ENCODE data around the gene EEFSEC. TPM values are rescaled to one million over a fixed set of nuclear protein-coding genes. Genes with fewer than 3 reads are reported as not detected.

Gene EEFSEC
- total and polyA plus RNA-seq, 5 donors from 2014 or later: 16.9 to 21.9 (median 18.5) TPM

- H3K9me3 Mint-ChIP-seq: peaks cover 0 to 2% (median 0%) of the 10 kb centered on the region in 7 donors
- peaks cover 18% of the 10 kb centered on the region for H3K36me3 ChIP-seq (ENCODE audit: control insufficient read depth, insufficient read depth, low read length)
- no peaks in the 10 kb centered on the region for H3K27me3 Mint-ChIP-seq
- ATAC-seq (ENCODE audit: low read depth in 2 of 2): no peak
- peak overlapping the region in 1 of 4 donors; percentile 19 for H3K4me3 Mint-ChIP-seq
- H3K27me3 ChIP-seq (ENCODE audit: control insufficient read depth, insufficient read depth, low read length): no peaks in the 10 kb centered on the region
- no peak overlapping the region for H3K4me3 ChIP-seq (ENCODE audit: low read depth, low read length)
- no peak for DNase-seq
- no peak overlapping the region for H3K27ac Mint-ChIP-seq
- H3K4me1 Mint-ChIP-seq: peaks cover 0 to 4% (median under 1%) of the 10 kb centered on the region in 4 donors
- H3K4me1 ChIP-seq (ENCODE audit: control insufficient read depth, insufficient read depth, low read length, poor library complexity, severe bottlenecking): no peaks in the 10 kb centered on the region
- H3K27ac ChIP-seq (ENCODE audit: insufficient read depth, low read length, poor library complexity, severe bottlenecking): no peak overlapping the region
- H3K9me3 ChIP-seq (ENCODE audit: control insufficient read depth in 2 of 2, low read length in 2 of 2): no peaks in the 10 kb centered on the region
- H3K36me3 Mint-ChIP-seq: peaks cover 32% of the 10 kb centered on the region
Observed at GRCh38 chr3:128354788-128355542, 201.7 kb downstream of the EEFSEC start.

- Histone ChIP-seq H3K9me3 (ENCODE audit: control insufficient read depth in 2 of 2, low read length in 2 of 2) (no peaks in the 10 kb centered on the region), H3K27me3 (ENCODE audit: control insufficient read depth, insufficient read depth, low read length) (no peaks in the 10 kb centered on the region), H3K4me3 (ENCODE audit: low read depth, low read length) (no peak overlapping the region), H3K4me1 (ENCODE audit: control insufficient read depth, insufficient read depth, low read length, poor library complexity, severe bottlenecking) (no peaks in the 10 kb centered on the region), H3K36me3 (ENCODE audit: control insufficient read depth, insufficient read depth, low read length) (peaks cover 15% of the 10 kb centered on the region), H3K27ac (ENCODE audit: insufficient read depth, low read length, poor library complexity, severe bottlenecking) (no peak overlapping the region)
- H3K4me1 Mint-ChIP-seq: peaks cover 0 to 4% (median under 1%) of the 10 kb centered on the region in 4 donors
- no peak for DNase-seq
- no peak for ATAC-seq (ENCODE audit: low read depth in 2 of 2)
- H3K9me3 Mint-ChIP-seq: peaks cover 0 to 2% (median 0%) of the 10 kb centered on the region in 7 donors
- H3K4me3 Mint-ChIP-seq: no peak overlapping the region
- H3K27me3 Mint-ChIP-seq: no peaks in the 10 kb centered on the region
- peak overlapping the region in 2 of 3 donors; percentile 0 to 89 for H3K27ac Mint-ChIP-seq
- H3K36me3 Mint-ChIP-seq: peaks cover 31% of the 10 kb centered on the region
Observed at GRCh38 chr3:128355543-128355919, 202.2 kb downstream of the EEFSEC start.

- Histone ChIP-seq H3K27me3 (ENCODE audit: control insufficient read depth, insufficient read depth, low read length) (no peaks in the 10 kb centered on the region), H3K4me3 (ENCODE audit: low read depth, low read length) (no peak overlapping the region), H3K4me1 (ENCODE audit: control insufficient read depth, insufficient read depth, low read length, poor library complexity, severe bottlenecking) (no peaks in the 10 kb centered on the region), H3K36me3 (ENCODE audit: control insufficient read depth, insufficient read depth, low read length) (peaks cover 10% of the 10 kb centered on the region), H3K27ac (ENCODE audit: insufficient read depth, low read length, poor library complexity, severe bottlenecking) (no peak overlapping the region), H3K9me3 (ENCODE audit: control insufficient read depth in 2 of 2, low read length in 2 of 2) (no peaks in the 10 kb centered on the region)
- no peak for DNase-seq
- H3K27ac Mint-ChIP-seq: no peak overlapping the region
- peaks cover 0 to 2% (median 0%) of the 10 kb centered on the region in 7 donors for H3K9me3 Mint-ChIP-seq
- H3K4me1 Mint-ChIP-seq: peaks cover 0 to 4% (median under 1%) of the 10 kb centered on the region in 4 donors
- H3K27me3 Mint-ChIP-seq: no peaks in the 10 kb centered on the region
- no peak for ATAC-seq (ENCODE audit: low read depth in 2 of 2)
- H3K36me3 Mint-ChIP-seq: peaks cover 18% of the 10 kb centered on the region
- H3K4me3 Mint-ChIP-seq: no peak overlapping the region
Observed at GRCh38 chr3:128356822-128357221, 203.5 kb downstream of the EEFSEC start.

GRCh38 chr3:128357538-128357937, 204.3 kb downstream of the EEFSEC start:
- no peaks in the 10 kb centered on the region for H3K4me1 ChIP-seq (ENCODE audit: control insufficient read depth, insufficient read depth, low read length, poor library complexity, severe bottlenecking)
- Mint-ChIP-seq H3K27me3 (no peaks in the 10 kb centered on the region), H3K9me3 (peaks cover 0 to 2% (median 0%) of the 10 kb centered on the region in 7 donors), H3K4me1 (peaks cover 0 to 4% (median 0%) of the 10 kb centered on the region in 4 donors), H3K36me3 (peaks cover 19% of the 10 kb centered on the region), H3K4me3 (no peak overlapping the region), H3K27ac (no peak overlapping the region)
- H3K27ac ChIP-seq (ENCODE audit: insufficient read depth, low read length, poor library complexity, severe bottlenecking): no peak overlapping the region
- no peaks in the 10 kb centered on the region for H3K9me3 ChIP-seq (ENCODE audit: control insufficient read depth in 2 of 2, low read length in 2 of 2)
- no peaks in the 10 kb centered on the region for H3K27me3 ChIP-seq (ENCODE audit: control insufficient read depth, insufficient read depth, low read length)
- no peak overlapping the region for H3K4me3 ChIP-seq (ENCODE audit: low read depth, low read length)
- DNase-seq (no peak), ATAC-seq (ENCODE audit: low read depth in 2 of 2) (no peak)
- H3K36me3 ChIP-seq (ENCODE audit: control insufficient read depth, insufficient read depth, low read length): peaks cover 12% of the 10 kb centered on the region

- peaks cover 0 to 4% (median 0%) of the 10 kb centered on the region in 4 donors for H3K4me1 Mint-ChIP-seq
- Histone ChIP-seq H3K4me1 (ENCODE audit: control insufficient read depth, insufficient read depth, low read length, poor library complexity, severe bottlenecking) (no peaks in the 10 kb centered on the region), H3K27me3 (ENCODE audit: control insufficient read depth, insufficient read depth, low read length) (no peaks in the 10 kb centered on the region), H3K36me3 (ENCODE audit: control insufficient read depth, insufficient read depth, low read length) (peaks cover 12% of the 10 kb centered on the region), H3K27ac (ENCODE audit: insufficient read depth, low read length, poor library complexity, severe bottlenecking) (no peak overlapping the region), H3K4me3 (ENCODE audit: low read depth, low read length) (no peak overlapping the region), H3K9me3 (ENCODE audit: control insufficient read depth in 2 of 2, low read length in 2 of 2) (no peaks in the 10 kb centered on the region)
- peaks cover 0 to 2% (median 0%) of the 10 kb centered on the region in 7 donors for H3K9me3 Mint-ChIP-seq
- no peak overlapping the region for H3K4me3 Mint-ChIP-seq
- DNase-seq (no peak), ATAC-seq (ENCODE audit: low read depth in 2 of 2) (no peak)
- peak overlapping the region in 1 of 3 donors; percentile 73 for H3K27ac Mint-ChIP-seq
- no peaks in the 10 kb centered on the region for H3K27me3 Mint-ChIP-seq
- peaks cover 18% of the 10 kb centered on the region for H3K36me3 Mint-ChIP-seq
Observed at GRCh38 chr3:128358156-128358895, 205.0 kb downstream of the EEFSEC start.

- Histone ChIP-seq H3K27ac (ENCODE audit: insufficient read depth, low read length, poor library complexity, severe bottlenecking) (no peak overlapping the region), H3K36me3 (ENCODE audit: control insufficient read depth, insufficient read depth, low read length) (peaks cover 12% of the 10 kb centered on the region), H3K9me3 (ENCODE audit: control insufficient read depth in 2 of 2, low read length in 2 of 2) (no peaks in the 10 kb centered on the region), H3K4me1 (ENCODE audit: control insufficient read depth, insufficient read depth, low read length, poor library complexity, severe bottlenecking) (no peaks in the 10 kb centered on the region), H3K4me3 (ENCODE audit: low read depth, low read length) (no peak overlapping the region), H3K27me3 (ENCODE audit: control insufficient read depth, insufficient read depth, low read length) (no peaks in the 10 kb centered on the region)
- Mint-ChIP-seq H3K27me3 (no peaks in the 10 kb centered on the region), H3K4me1 (peaks cover 0 to 4% (median under 1%) of the 10 kb centered on the region in 4 donors), H3K36me3 (peaks cover 13% of the 10 kb centered on the region), H3K4me3 (no peak overlapping the region), H3K9me3 (peaks cover 0 to 2% (median 0%) of the 10 kb centered on the region in 7 donors), H3K27ac (peak overlapping the region in 1 of 3 donors; percentile 73)
- ATAC-seq (ENCODE audit: low read depth in 2 of 2): no peak
- no peak for DNase-seq
Observed at GRCh38 chr3:128359060-128359664, 205.9 kb downstream of the EEFSEC start.

GRCh38 chr3:128359846-128360642, 206.8 kb downstream of the EEFSEC start:
- Mint-ChIP-seq H3K27me3 (no peaks in the 10 kb centered on the region), H3K9me3 (peaks cover 0 to 2% (median 0%) of the 10 kb centered on the region in 7 donors), H3K4me1 (peaks cover 0 to 4% (median 1%) of the 10 kb centered on the region in 4 donors), H3K36me3 (peaks cover 11% of the 10 kb centered on the region), H3K4me3 (no peak overlapping the region), H3K27ac (peak overlapping the region in 1 of 3 donors; percentile 33)
- no peak overlapping the region for H3K27ac ChIP-seq (ENCODE audit: insufficient read depth, low read length, poor library complexity, severe bottlenecking)
- ATAC-seq (ENCODE audit: low read depth in 2 of 2) (no peak), DNase-seq (no peak)
- H3K9me3 ChIP-seq (ENCODE audit: control insufficient read depth in 2 of 2, low read length in 2 of 2): no peaks in the 10 kb centered on the region
- no peaks in the 10 kb centered on the region for H3K27me3 ChIP-seq (ENCODE audit: control insufficient read depth, insufficient read depth, low read length)
- no peaks in the 10 kb centered on the region for H3K4me1 ChIP-seq (ENCODE audit: control insufficient read depth, insufficient read depth, low read length, poor library complexity, severe bottlenecking)
- H3K36me3 ChIP-seq (ENCODE audit: control insufficient read depth, insufficient read depth, low read length): peaks cover 12% of the 10 kb centered on the region
- no peak overlapping the region for H3K4me3 ChIP-seq (ENCODE audit: low read depth, low read length)
